ENCODE data around the gene ARHGAP26. TPM values are rescaled to one million over a fixed set of nuclear protein-coding genes. Genes with fewer than 3 reads are reported as not detected.

ARHGAP26 gene
- total RNA-seq, 1 donor: 1.7 TPM

DNA sequence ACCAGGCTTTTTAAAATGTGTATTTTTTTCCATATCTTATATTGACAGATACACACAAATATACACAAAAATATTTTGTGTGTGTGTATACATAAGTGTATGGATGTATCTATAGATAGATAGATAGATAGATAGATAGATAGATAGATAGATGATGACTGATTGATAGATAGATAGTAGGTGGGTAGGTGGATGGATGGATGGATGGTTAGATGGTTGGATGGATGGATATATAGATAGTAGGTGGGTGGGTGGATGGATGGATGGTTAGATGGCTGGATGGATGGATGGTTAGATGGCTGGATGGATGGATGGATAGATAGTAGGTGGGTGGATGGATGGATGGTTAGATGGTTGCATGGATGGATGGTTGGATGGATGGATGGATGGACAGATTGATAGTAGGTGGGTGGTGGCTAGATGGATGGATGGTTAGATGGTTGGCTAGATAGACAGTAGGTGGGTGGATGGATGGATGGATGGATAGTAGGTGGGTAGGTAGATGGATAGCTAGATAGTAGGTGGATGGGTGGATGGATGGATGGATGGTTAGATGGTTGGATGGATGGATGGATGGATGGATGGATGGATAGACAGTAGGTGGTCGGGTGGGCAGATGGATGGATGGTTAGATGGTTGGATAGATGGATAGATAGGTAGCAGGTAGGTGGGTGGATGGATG is 477.1 kb downstream of the ARHGAP26 start:
- DNase-seq (ENCODE audit: low read depth): no peak
- no peak overlapping the region for H3K4me3 ChIP-seq (ENCODE audit: low read depth, low read length)
- TF ChIP-seq, protein P1, sequence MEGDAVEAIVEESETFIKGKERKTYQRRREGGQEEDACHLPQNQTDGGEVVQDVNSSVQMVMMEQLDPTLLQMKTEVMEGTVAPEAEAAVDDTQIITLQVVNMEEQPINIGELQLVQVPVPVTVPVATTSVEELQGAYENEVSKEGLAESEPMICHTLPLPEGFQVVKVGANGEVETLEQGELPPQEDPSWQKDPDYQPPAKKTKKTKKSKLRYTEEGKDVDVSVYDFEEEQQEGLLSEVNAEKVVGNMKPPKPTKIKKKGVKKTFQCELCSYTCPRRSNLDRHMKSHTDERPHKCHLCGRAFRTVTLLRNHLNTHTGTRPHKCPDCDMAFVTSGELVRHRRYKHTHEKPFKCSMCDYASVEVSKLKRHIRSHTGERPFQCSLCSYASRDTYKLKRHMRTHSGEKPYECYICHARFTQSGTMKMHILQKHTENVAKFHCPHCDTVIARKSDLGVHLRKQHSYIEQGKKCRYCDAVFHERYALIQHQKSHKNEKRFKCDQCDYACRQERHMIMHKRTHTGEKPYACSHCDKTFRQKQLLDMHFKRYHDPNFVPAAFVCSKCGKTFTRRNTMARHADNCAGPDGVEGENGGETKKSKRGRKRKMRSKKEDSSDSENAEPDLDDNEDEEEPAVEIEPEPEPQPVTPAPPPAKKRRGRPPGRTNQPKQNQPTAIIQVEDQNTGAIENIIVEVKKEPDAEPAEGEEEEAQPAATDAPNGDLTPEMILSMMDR (IDR thresholded peaks at IDR 0.05; ENCODE audit: insufficient read depth, low read depth, low read length): no peak

DNA sequence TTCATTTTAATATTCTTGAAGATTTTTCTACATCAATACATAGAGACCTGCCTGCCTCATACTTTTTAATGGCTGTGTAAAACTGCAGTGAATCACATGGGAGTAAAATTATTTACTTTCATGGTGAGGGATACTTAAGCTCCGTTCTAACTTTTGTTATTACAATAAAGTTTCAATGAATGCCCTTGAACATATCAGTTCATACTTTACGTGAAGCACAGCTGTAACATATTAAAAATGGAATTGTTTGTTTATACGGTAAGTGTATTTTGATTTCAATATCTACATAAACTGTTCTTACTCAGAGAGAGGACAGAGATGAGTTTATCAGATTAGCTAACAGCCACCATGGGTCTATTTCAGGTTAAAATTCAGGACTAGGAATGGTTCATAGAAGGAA is 478.2 kb downstream of the ARHGAP26 start:
- H3K4me3 ChIP-seq (ENCODE audit: low read depth, low read length): no peak overlapping the region
- TF ChIP-seq, protein P1 (IDR thresholded peaks at IDR 0.05; ENCODE audit: insufficient read depth, low read depth, low read length): no peak
- DNase-seq (ENCODE audit: low read depth): peak; percentile 67

DNA sequence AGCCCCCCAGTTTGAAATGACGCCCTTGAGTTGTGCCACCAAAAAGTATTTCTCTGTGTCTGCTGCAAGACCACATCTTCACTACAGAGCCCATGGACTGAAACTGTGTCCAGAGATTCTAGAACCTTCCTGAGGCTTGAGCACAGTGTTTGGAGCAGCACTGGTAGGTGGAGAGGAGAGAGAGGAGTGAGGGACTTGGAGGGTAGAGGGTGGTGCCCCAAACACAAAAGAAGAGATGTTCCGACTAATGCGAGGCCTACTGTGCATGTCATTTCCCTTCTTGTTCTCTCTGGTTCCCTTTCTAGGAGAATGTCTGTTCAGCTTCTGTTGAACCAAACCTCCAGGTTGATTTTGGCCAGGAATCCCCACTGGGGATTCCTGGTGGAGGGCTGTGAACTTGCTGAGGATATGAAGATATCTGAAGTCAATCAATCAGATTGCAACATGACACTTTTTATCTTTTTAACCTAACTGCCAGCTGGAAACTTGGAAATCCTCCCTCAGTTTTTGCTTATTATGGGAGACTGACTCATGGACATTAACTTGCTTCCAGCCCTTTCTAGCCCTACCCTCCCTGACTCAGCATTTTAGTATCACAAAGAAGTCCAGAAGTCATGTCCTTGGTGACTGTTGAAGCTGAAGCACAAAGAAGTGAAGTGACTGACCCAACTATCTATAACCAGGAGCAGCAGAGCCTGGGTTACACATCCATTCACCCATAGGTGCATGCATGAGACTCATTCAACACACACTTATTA is 478.8 kb downstream of the ARHGAP26 start:
- TF ChIP-seq, protein P1 (IDR thresholded peaks at IDR 0.05; ENCODE audit: insufficient read depth, low read depth, low read length): no peak
- H3K4me3 ChIP-seq (ENCODE audit: low read depth, low read length): no peak overlapping the region
- DNase-seq (ENCODE audit: low read depth): peak; percentile 84

DNA sequence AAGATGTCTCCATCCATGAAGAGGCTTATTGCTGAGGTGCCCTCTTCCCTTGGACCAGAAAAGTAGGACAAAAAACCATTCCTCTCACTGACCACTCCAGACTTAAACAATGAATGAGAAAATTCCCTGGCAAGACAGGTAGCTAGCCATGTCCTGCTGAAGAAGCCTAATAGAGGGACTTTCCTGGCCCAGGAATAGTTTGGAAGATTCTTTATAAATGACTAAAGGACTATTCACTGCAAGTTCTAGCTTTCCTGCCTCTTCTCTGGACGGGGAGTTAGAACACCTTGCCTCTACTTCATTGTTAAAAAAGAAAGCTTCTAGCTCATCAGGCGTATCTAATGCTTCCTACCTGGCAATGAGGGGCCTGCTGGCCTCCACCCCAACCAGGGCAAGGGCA is 479.7 kb downstream of the ARHGAP26 start:
- H3K4me3 ChIP-seq (ENCODE audit: low read depth, low read length): no peak overlapping the region
- TF ChIP-seq, protein P1 (IDR thresholded peaks at IDR 0.05; ENCODE audit: insufficient read depth, low read depth, low read length): no peak
- no peak for DNase-seq (ENCODE audit: low read depth)

DNA sequence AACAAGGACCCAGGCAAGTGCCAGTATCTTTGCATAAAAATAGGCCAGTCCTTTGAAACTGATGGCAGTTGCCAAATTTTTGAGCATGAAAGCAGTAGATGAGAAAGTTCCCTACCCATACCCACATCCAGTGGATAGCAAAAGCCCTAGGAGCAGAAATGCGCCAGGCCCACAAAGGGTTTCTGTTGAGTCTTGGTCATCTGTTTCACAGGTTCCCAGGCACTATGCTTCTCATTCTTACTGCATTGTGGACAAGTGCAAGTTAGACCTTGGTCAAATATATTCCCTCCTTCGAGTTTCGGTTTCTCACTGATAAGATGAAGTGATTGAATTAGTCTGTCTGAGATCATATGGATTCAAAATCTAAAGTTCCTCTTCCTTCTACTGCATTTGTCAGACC is 481.0 kb downstream of the ARHGAP26 start:
- DNase-seq (ENCODE audit: low read depth): no peak

DNA sequence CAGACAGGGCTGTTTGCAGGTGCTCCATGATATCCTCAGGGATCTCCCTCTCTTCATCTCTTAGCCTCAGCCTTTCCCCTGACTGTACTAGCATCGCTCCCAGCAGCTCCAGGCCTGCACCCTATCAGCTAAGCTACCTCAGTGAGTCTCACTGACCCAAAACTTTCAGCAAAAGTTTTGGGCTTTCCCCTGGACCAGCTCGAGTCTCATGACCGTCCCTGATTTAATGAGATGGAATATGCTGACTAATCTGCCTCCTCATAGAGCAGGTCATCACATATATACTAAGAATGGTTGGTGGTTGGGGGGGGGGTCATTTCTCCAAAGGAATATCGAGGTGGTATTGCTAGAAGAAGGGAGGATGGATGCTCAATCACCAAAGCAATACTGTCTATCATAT is 481.8 kb downstream of the ARHGAP26 start:
- H3K4me3 ChIP-seq (ENCODE audit: low read depth, low read length): no peak overlapping the region
- TF ChIP-seq, protein P1 (IDR thresholded peaks at IDR 0.05; ENCODE audit: insufficient read depth, low read depth, low read length): no peak
- DNase-seq (ENCODE audit: low read depth): no peak

More for the DNA sequence above, 481.0 kb downstream of the ARHGAP26 start:
- H3K4me3 ChIP-seq (ENCODE audit: low read depth, low read length): no peak overlapping the region
- TF ChIP-seq, protein P1 (IDR thresholded peaks at IDR 0.05; ENCODE audit: insufficient read depth, low read depth, low read length): no peak
